ENCODE measurements around the gene TJP3. TPM values are rescaled to one million over a fixed set of nuclear protein-coding genes. Genes with fewer than 3 reads are reported as not detected.
"Not testable (repeated sequence)": the region's sequence is repeated elsewhere in the genome, so short reads cannot be mapped to it uniquely, and the experiment has no call there.

TJP3 gene
- total RNA-seq, 1 donor from 2014 or later = 1.5 TPM

DNA sequence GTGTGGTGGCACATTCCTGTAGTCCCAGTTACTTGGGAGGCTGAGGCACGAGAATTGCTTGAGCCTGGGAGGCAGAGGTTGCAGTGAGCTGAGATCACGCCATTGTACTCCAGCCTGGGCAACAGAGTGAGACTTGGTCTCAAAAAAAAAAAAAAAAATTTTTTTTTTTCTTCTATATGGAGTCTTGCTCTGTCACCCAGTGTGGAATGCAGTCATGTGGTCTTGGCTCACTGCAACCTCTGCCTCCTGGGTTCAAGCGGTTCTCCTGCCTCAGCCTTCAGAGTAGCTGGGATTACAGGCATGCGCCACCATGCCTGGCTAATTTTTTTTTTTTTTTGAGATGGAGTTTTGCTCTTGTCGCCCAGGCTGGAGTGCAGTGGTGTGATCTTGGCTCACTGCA lies 57.6 kb downstream of the TJP3 start:
- intact Hi-C loops (cut with micrococcal nuclease) = not testable (repeated sequence)

DNA sequence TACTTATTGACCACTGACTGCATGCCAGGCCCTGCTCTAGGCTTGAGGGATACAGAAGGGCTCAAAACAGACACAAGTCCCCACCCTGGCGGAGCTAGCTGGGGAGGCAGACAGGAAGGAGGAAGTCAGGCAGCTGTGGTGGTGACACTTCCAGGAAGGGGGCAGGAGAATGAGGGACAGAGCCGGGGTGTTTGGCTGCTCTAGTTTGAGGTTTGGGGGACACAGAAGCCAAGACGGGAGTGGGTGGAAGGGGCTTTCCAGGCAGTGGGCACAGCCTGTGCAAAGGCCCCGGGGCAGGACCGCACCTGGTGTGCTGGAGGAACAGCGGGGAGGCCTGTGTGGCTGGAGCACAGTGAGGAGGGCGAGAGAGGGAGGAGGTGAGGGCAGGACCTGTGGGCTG lies 58.3 kb downstream of the TJP3 start:
- intact Hi-C loops (cut with micrococcal nuclease) = no loop called here

DNA sequence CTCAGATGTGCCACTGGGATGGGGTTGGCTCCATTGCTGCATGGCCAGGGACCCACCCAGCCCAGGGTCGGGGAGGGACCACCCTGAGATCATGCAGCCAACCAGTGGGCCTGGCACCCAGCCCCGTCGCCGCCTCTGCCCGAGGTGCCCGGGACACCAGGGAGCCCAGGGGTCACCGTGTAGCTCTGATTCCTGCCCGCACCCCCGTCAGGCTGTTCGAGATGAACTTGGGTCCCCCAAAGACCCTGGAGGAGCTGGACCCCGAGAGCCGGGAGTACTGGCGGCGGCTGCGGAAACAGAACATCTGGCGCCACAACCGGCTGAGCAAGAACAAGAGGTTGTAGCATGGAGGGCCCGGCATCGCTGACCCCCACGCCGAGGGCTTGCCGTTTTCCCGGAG lies 58.9 kb downstream of the TJP3 start:
- intact Hi-C loops (cut with micrococcal nuclease) = no loop called here

DNA sequence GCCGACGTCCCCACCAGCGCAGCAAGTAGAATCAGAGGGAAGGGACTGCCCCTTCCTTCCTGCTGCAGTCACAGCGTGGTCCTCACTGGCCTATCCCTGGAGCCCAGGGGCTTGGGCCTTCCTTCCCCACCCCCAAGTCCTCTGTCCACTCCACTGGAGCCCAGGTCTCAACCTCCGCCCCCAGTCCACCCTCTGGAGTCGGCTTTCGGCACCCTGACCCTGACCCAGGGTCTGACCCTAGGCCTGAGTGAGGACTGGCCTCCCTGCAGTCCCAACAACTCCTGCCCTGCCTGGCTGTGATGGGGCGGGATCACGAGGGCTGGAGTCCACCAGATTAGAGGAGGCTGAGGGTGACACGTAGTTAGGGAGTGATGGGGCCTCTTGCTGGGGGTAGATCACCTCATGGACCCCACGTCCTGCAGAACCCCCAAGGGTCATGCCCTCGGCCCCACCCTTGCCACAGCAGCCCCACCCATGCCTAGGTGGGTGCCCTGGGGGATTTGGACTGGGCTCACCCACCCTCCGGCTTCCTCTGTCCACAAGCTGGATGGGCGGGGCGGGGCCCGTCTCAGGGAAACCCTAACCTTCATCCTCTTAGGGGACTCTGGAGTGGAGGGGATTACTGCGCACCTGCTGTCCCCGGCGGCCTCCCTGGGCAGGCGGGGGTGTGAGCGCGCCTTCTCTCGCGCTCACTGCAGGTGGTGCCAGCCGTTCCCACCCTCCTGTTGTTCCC lies 60.0 kb downstream of the TJP3 start:
- intact Hi-C loops (cut with micrococcal nuclease) = no loop called here

DNA sequence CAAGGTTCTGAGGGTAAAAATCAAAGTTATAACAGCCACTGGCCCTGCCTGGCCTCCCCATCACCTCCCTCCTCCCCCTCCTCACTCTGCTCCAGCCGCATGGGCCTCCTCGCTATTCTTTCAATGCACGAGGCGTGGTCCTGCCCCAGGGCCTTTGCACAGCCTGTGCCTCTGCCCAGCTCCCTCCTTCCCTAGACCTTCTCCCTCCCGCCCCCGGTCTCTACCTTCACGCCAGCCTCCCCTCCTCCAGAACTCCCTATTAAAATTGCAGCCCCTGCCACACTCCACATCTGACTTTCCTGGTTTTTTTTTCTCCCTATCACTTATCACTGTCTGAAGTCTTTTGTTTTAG lies 60.5 kb downstream of the TJP3 start:
- intact Hi-C loops (cut with micrococcal nuclease) = no loop called here

DNA sequence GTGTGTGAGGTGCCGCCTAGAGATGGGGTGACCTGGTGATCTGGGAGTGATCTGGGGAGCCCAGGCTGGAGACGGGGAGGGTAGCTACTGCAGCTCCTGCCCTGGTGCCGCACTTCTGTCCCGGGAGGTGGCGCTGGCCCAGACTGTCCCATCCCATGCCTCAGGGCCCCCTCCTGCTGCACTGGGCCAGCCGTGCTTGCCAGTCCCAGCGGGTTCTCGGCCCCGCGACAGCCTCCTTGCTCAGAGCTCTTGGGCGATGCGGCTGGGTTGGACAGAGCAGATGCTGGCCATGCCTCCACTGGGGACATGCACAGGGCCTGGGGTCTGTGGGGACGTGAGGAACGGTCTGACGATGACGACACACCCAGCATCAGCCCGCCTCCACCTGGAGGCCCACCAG lies 61.3 kb downstream of the TJP3 start:
- intact Hi-C loops (cut with micrococcal nuclease) = no loop called here

DNA sequence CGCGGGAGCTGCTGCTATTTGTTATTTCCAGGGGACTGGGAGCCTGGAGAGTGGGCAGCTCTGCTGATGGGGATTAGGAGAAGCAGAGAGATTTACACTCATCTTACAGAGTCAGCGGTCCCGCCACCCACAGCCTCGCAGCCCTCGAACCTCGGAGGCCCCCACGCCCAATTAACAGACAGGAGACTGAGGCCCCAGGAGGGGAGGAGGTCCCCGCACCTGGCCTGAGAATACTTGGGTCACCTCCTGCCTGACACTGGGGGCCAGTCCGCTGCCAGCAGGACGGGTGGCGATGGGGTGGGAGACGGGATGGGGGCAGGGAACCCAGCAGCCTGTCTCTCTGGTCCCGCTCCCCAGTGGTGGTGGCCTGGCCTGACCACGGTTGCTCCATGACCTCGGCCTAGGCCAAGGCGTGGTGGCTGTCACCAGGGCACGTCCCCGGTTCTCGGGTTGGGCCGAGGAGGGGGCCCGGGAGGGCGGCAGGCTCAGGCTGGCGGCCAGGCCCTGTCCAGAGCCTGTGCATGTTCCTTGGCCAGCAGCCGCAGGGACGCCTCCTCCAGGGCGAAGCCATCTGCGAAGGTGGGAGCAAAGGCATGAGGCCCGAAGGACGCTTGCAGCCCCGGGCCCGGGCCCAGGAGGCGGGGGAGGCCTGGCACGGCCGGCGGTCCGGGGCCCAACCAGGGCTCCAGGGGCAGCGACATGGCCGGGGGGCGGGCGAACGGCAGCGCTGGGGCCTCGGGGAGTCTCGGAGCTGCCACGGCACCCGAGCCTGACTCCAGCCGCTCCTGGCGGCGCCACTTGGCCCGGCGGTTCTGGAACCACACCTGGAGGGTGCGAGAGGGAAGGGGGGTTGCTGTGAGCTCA lies 62.2 kb downstream of the TJP3 start:
- intact Hi-C loops (cut with micrococcal nuclease) = no loop called here

DNA sequence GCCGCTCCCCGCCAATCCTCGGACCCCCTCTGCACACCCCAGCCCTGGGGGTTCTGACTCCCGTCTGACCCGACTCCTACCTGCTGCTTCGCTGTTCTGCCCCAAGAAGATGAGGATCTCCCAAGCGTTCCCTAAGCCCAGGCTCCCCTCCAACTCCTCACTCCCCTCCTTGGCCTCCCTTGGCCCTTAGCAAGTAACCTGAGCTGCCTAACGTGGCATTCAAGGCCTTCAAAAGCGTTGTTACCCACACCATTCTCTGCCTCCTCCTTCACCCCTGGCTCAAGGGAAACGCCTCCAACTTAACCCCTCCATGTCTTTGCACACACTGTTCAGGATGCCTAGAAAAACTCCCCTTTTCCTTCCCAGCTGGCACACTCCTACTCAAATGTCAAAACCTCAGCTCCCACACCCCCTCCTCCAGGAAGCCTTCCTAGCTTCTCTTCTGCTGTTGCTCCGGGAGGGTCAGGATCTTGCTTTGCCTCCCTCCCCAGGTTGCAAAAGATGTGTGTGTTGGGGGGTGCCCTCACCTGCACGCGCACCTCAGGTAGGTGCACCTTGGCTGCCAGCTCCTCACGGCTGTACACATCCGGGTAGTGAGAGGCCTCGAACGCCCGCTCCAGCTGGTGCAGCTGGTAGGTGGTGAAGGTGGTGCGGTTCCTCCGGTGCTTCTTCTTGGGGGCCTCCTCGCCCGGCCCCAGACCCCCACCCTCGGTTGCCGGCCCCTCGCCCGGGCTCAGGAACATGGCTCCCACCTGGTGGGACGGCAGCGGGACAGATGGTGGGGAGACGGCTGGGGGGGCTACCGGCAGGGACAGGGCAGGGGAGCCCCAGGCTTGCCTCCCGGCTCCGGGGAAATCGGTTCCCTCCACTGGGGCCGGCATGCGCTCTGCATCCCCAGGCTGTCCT lies 63.1 kb downstream of the TJP3 start:
- intact Hi-C loops (cut with micrococcal nuclease) = no loop called here

DNA sequence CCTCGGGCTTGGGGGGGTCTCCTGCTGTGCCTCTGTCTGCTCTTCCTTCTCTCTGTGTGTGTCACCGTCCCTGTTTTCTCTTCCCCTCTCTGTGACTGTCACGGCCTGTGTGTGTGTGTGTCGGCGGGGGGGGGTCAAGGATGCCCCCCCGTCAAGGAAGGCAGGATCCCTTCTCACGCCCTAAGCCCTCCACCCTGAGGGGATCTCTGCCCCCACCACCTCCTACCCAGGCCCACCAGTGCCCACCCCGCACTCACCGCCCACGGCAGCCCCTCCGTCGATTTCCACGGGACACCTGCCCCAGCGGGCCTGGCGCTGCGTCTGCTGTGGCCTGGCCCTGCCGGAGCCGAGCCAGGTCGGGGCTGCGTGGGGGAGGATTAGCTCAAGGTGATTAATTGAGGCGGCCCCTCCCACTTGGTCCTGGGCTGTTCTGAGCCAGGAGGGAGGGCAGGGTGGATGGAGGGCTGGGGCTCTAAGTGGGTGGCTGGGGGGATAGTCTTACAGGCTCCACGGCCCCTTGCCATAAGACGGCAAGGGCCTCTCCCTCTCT lies 63.8 kb downstream of the TJP3 start, which contains the start of gene RAX2:
RAX2 (minus strand) TSS at position 323 of the 550 bp plus-strand sequence. CDS start 486 bp downstream, outside the sequence.
- intact Hi-C loops (cut with micrococcal nuclease) = no loop called here

DNA sequence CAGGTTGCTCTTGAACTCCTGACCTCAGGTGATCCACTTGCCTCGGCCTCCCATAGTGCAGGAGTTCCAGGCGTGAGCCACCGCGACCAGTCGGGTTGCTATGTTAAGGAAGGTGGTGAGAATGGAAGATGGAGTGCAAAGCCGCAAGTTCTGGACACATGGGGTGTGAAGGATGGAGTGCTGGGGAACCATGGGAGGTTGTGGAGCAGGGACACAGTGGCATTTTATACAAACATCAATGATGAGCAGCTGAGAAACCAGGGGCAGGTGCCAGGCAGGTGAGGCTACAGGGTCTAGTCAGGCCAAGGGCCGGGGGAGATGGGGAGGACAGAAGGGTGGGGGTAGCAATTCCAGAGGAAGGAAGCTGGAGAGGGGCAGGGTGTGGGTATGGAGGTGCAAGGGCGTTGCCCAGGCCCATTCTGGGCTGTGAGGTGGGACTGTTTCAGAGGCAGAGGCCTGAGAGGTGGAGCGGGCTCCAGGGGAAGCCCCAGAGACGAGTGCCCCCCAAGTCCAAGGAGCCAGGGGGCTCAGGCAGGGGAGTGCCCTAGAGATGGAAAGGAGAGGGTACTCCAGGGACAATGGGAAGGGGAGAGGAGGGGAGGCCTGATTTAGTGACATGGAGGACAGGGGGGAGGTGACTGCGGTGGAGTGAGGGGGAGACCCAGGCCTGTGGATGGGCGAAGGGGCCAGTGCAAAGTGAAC lies 65.8 kb downstream of the TJP3 start:
- intact Hi-C loops (cut with micrococcal nuclease) = no loop called here

DNA sequence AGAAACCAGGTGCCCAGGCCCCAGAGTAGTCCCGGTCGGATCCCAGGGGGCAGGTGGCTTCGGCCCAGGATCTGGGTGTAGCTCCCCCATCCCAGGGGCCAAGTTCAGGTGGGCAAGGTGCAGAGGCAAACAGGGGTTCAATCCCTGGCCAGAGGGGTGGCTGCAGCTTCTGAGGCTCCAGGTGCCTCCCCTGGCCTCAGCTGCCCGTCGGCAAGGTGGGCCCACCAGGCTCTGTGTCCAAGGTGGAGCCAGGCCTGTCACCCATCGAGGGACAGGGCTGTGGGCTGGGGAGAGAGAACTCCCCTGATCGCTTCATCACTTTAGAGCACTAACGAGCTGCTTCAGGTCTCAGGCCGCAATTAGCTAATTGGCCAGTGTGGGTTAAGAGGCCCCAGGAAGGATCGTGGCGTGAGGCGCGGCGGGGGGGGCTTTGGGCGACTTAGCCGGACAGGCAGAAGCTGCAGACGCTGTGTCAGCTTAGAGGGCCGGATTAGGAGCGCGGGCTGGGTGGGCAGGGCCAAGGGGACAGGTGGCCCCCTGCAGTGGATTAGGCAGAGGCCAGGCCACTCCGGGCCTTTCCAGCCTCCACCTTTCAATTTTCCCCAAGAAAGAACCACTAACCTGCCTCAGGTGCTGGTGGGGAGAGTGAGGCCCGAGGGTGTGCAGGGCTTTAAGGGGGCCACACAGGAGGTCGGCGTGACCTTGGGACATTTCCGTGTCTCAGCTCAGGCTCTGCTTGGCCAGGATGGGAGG lies 66.6 kb downstream of the TJP3 start:
- intact Hi-C loops (cut with micrococcal nuclease) = no loop called here

DNA sequence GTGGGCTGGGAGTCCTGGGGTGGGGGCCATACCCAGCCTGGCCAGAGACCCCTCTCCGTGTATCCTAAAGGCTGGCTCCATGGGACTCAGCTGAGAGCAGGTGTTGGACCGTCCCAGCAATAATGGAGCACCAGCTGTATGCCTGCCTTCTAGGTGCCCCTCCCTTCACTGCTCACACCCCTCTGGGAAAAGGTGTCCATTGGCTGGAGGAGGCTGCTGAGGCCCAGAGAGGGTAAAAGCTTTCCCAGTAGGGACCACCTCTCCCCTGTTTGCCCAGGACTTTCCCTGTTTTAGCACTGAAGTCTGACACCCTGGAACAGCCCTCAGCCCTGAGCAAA lies 67.2 kb downstream of the TJP3 start:
- intact Hi-C loops (cut with micrococcal nuclease) = no loop called here

DNA sequence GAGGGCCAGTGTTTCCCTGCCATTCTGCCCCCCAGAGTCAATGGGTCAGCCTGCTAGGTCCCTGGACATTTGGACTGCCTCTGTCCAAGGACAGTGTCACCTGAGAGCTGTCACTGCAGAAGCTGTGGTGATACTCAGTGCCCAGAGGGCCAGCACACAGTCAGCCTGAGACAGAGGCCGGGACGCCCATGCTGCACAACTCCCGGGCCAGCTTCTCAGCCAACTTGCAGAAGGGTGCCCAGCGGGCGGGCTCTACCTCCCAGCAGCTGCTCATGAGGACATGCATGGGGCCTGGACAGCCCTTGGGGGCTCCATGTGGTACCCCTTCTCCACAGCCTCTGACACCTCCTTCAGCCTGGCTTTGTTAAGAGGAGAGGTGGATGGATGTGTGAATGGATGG lies 67.6 kb downstream of the TJP3 start:
- intact Hi-C loops (cut with micrococcal nuclease) = no loop called here

DNA sequence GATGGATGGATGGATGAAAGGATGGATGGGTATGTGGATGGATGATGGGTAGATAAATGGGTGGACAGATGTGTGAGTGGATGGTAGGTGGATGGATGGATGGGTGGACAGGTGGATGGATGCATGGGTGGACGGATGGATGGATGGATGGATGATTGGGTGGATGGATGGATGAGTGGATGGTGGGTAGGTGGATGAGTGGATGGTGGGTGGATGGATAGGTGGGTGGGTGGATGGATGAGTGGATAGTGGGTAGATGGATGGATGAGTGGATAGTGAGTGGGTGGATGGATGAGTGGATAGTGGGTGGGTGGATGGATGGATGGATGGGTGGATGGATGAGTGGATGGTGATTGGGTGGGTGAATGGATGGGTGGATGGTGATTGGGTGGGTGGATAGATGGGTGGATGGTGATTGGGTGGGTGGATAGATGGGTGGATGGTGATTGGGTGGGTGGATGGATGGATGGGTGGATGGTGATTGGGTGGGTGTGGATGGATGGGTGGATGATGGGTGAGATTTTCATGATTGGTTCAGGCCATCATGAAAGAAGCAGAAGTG lies 68.4 kb downstream of the TJP3 start:
- intact Hi-C loops (cut with micrococcal nuclease) = no loop called here

DNA sequence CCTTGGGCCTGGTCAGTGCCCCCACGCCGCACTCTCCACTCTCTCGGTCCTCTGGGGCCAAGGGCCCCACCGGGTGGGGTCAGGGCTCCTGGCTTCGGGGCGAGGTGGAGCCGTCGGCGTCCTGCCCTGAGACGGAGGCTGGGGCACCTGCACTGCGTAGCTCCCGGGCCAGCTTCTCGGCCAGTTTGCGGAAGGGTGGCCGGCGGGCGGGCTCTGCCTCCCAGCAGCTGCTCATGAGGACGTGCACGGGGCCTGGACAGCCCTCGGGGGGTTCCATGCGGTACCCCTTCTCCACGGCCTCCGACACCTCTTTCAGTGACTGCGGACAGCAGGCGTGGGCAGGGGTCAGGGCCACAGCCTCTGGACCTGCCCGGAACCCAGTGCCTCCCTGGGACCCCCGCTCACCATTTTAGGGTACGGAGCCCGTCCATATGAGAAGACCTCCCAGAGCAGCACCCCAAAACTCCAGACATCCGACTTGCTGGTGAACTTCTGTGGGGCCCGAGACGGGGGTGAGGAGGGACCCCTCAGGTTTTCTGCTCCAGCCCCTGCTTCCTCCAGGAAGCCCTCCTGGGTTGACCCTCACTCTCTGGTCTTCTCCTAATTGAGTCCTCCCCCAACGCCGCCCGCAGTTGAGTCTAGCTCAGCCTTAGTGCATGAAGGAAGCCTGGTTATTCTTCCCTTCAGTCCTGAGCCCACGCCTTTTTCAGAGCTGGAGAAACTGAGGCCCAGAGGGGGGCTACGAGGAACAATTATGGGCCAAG lies 70.1 kb downstream of the TJP3 start:
- intact Hi-C loops (cut with micrococcal nuclease) = no loop called here

DNA sequence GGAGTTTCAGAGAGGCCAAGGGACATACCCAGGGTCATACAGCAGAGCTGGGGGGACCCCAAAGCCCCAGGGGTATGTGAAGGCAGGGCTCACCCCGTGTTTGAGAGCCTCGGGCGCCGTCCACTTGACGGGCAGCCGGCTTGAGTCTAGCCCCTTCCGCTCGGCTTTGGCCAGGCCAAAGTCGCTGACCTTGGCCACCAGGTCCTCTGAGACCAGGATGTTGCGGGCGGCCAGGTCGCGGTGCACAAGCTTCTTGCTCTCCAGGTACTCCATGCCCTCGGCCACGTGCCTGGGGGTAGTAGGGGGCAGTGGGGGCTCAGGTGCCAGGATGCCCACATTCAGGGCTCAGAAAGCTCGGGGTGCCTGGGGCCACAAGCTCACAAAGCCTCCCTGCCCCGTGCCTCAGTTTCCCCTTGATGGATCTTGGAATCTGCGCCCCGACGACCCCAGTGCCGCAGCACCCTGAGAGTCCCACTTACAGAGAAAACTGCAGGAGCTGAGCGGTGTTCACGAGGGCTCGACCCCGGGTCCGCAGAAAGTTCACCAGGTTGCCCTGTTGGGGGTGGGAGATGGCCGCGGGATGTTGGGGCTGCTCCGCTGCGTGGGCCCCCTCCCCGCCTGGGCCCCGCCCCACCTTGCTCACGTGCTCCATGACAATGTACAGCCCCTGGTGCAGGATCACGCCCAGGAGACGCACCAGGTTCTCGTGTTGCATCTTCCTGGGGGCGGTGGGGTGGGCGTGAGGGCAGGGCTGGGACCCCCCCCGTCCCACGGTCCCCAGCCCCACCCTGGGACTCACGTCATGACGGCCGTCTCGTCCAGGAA lies 70.9 kb downstream of the TJP3 start:
- intact Hi-C loops (cut with micrococcal nuclease) = no loop called here

DNA sequence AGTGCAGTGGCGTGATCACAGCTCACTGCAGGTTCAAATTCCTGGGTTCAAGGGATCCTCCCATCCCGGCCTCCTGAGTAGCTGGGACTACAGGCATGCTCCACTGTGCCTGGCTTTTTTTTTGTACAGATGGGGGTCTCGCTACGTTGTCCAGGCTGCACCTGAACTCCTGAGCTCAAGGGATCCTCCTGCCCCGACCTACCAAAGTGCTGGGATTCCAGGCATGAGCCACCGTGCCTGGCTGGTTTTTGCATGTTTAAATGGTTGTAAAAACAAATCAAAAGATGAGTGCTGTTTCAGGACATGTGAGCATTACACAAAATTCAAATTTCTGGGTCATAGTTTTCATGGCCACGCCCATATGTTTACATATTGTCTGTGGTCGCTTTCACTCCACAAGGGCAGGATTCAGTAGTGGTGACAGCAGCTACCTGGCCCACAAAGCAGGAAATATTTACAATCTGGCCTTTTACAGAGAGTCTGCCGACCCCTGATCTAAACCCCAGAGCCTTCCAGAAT lies 72.7 kb downstream of the TJP3 start:
- intact Hi-C loops (cut with micrococcal nuclease) = loop anchor here (5.0 kb wide), 1 partner anchor 41 kb away; no protein-coding TSS in a partner anchor

DNA sequence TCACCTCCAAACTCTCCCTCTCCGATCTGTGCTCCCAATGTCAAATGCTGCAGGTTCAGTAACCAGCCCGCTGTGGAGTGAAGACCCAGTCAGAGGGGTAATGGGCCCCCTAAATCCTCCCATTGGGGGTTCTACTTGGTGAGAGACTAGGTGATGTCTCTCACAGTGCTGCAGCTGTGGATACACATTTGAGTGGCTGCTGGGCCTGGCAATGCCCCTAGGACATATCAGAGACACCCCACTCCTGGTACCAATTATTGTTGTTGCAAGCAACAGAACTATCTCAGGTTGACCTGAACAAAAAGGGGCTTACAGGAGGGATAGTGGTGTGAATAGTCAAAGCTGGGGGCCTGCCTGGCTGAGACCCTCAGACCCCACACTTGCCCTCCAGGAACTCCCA lies 73.4 kb downstream of the TJP3 start:
- intact Hi-C loops (cut with micrococcal nuclease) = loop anchor here (5.0 kb wide), 1 partner anchor 41 kb away; no protein-coding TSS in a partner anchor

All from T-helper 1 cell treated with Interleukin-12 subunit alpha and Interleukin-12 subunit beta and Interleukin-4 antibody, amounts not matched to agents 30 ng/mL and 1 ng/mL, for 36 hours (primary cell).